ENCODE data around the gene CACNG3. TPM values are rescaled to one million over a fixed set of nuclear protein-coding genes. Genes with fewer than 3 reads are reported as not detected.

The CACNG3 gene
- polyA plus RNA-seq, 6 donors from 2014 or later: not detected

- H3K4me3 Mint-ChIP-seq: no peak overlapping the region
- no peaks in the 10 kb centered on the region for H3K4me1 Mint-ChIP-seq
- peaks cover 0 to 2% (median 0%) of the 10 kb centered on the region in 7 donors for H3K9me3 Mint-ChIP-seq
- peaks cover 0 to 8% of the 10 kb centered on the region in 2 donors for H3K36me3 Mint-ChIP-seq
- peaks cover 0 to 30% (median 24%) of the 10 kb centered on the region in 3 donors for H3K27me3 Mint-ChIP-seq
- ATAC-seq (ENCODE audit: low read depth in 2 of 2) (no peak), DNase-seq (no peak)
- H3K27ac Mint-ChIP-seq: no peak overlapping the region
Observed at GRCh38 chr16:24348545-24349290, 92.6 kb downstream of the CACNG3 start.

GRCh38 chr16:24349320-24349719 lies 93.2 kb downstream of the CACNG3 start:
- Mint-ChIP-seq H3K27me3 (peaks cover 0 to 33% (median 30%) of the 10 kb centered on the region in 3 donors), H3K4me1 (no peaks in the 10 kb centered on the region), H3K27ac (no peak overlapping the region), H3K9me3 (peaks cover 0 to 2% (median 0%) of the 10 kb centered on the region in 7 donors), H3K4me3 (no peak overlapping the region), H3K36me3 (peaks cover 0 to 8% of the 10 kb centered on the region in 2 donors)
- DNase-seq (no peak), ATAC-seq (ENCODE audit: low read depth in 2 of 2) (no peak)

GRCh38 chr16:24352746-24353145 lies 96.6 kb downstream of the CACNG3 start:
- H3K27me3 Mint-ChIP-seq: peaks cover 10 to 41% (median 32%) of the 10 kb centered on the region in 3 donors
- no peak for DNase-seq
- no peaks in the 10 kb centered on the region for H3K4me1 Mint-ChIP-seq
- H3K27ac Mint-ChIP-seq: no peak overlapping the region
- H3K36me3 Mint-ChIP-seq: peaks cover 0 to 8% of the 10 kb centered on the region in 2 donors
- H3K4me3 Mint-ChIP-seq: no peak overlapping the region
- H3K9me3 Mint-ChIP-seq: peaks cover 0 to 4% (median 0%) of the 10 kb centered on the region in 7 donors
- no peak for ATAC-seq (ENCODE audit: low read depth in 2 of 2)

GRCh38 chr16:24353622-24354021 lies 97.5 kb downstream of the CACNG3 start:
- Mint-ChIP-seq H3K36me3 (peaks cover 0 to 8% of the 10 kb centered on the region in 2 donors), H3K4me3 (no peak overlapping the region), H3K9me3 (peaks cover 0 to 6% (median 0%) of the 10 kb centered on the region in 7 donors), H3K27me3 (peaks cover 11 to 41% (median 32%) of the 10 kb centered on the region in 3 donors), H3K4me1 (no peaks in the 10 kb centered on the region), H3K27ac (no peak overlapping the region)
- DNase-seq: no peak
- no peak for ATAC-seq (ENCODE audit: low read depth in 2 of 2)

GRCh38 chr16:24357511-24357910 lies 101.4 kb downstream of the CACNG3 start:
- H3K27ac Mint-ChIP-seq: peak overlapping the region in 2 of 6 donors; percentile 45 to 51
- peaks cover 0 to 4% of the 10 kb centered on the region in 2 donors for H3K36me3 Mint-ChIP-seq
- ATAC-seq (ENCODE audit: low read depth in 2 of 2) (no peak), DNase-seq (no peak)
- H3K4me1 Mint-ChIP-seq: no peaks in the 10 kb centered on the region
- H3K27me3 Mint-ChIP-seq: peaks cover 21 to 41% (median 39%) of the 10 kb centered on the region in 3 donors
- no peak overlapping the region for H3K4me3 Mint-ChIP-seq
- H3K9me3 Mint-ChIP-seq: peaks cover 0 to 6% (median 0%) of the 10 kb centered on the region in 7 donors

GRCh38 chr16:24358117-24358516 lies 102.0 kb downstream of the CACNG3 start:
- ATAC-seq (ENCODE audit: low read depth in 2 of 2) (no peak), DNase-seq (no peak)
- H3K27me3 Mint-ChIP-seq: peaks cover 21 to 43% (median 37%) of the 10 kb centered on the region in 3 donors
- no peaks in the 10 kb centered on the region for H3K4me1 Mint-ChIP-seq
- H3K27ac Mint-ChIP-seq: no peak overlapping the region
- H3K9me3 Mint-ChIP-seq: peaks cover 0 to 6% (median 2%) of the 10 kb centered on the region in 7 donors
- peaks cover 0 to 4% of the 10 kb centered on the region in 2 donors for H3K36me3 Mint-ChIP-seq
- no peak overlapping the region for H3K4me3 Mint-ChIP-seq

- Mint-ChIP-seq H3K4me3 (no peak overlapping the region), H3K4me1 (no peaks in the 10 kb centered on the region), H3K36me3 (peaks cover 0 to 4% of the 10 kb centered on the region in 2 donors), H3K27ac (no peak overlapping the region), H3K27me3 (peaks cover 21 to 41% (median 32%) of the 10 kb centered on the region in 3 donors), H3K9me3 (peaks cover 0 to 6% (median 2%) of the 10 kb centered on the region in 7 donors)
- DNase-seq: no peak
- no peak for ATAC-seq (ENCODE audit: low read depth in 2 of 2)
Observed at GRCh38 chr16:24359490-24359889, 103.4 kb downstream of the CACNG3 start.

- no peaks in the 10 kb centered on the region for H3K4me1 Mint-ChIP-seq
- peaks cover 0 to 6% (median 2%) of the 10 kb centered on the region in 7 donors for H3K9me3 Mint-ChIP-seq
- H3K36me3 Mint-ChIP-seq: peaks cover 0 to 4% of the 10 kb centered on the region in 2 donors
- no peak overlapping the region for H3K4me3 Mint-ChIP-seq
- H3K27ac Mint-ChIP-seq: no peak overlapping the region
- ATAC-seq (ENCODE audit: low read depth in 2 of 2) (no peak), DNase-seq (no peak)
- peaks cover 15 to 40% (median 31%) of the 10 kb centered on the region in 3 donors for H3K27me3 Mint-ChIP-seq
Observed at GRCh38 chr16:24360936-24361335, 104.8 kb downstream of the CACNG3 start.

- Mint-ChIP-seq H3K4me3 (no peak overlapping the region), H3K36me3 (peaks cover 0 to 4% of the 10 kb centered on the region in 2 donors), H3K4me1 (no peaks in the 10 kb centered on the region), H3K9me3 (peaks cover 0 to 4% (median 3%) of the 10 kb centered on the region in 7 donors), H3K27me3 (peaks cover 9 to 58% (median 51%) of the 10 kb centered on the region in 3 donors), H3K27ac (no peak overlapping the region)
- DNase-seq (no peak), ATAC-seq (ENCODE audit: low read depth in 2 of 2) (no peak)
Observed at GRCh38 chr16:24364596-24364995, 108.5 kb downstream of the CACNG3 start.

GRCh38 chr16:24367186-24367710 lies 111.1 kb downstream of the CACNG3 start:
- no peaks in the 10 kb centered on the region for H3K4me1 Mint-ChIP-seq
- no peak overlapping the region for H3K4me3 Mint-ChIP-seq
- ATAC-seq (ENCODE audit: low read depth in 2 of 2) (no peak), DNase-seq (no peak)
- peaks cover 6 to 23% (median 9%) of the 10 kb centered on the region in 7 donors for H3K9me3 Mint-ChIP-seq
- H3K36me3 Mint-ChIP-seq: peaks cover 0 to 8% of the 10 kb centered on the region in 2 donors
- peaks cover 0 to 38% (median 34%) of the 10 kb centered on the region in 3 donors for H3K27me3 Mint-ChIP-seq
- H3K27ac Mint-ChIP-seq: no peak overlapping the region

GRCh38 chr16:24372824-24373223 lies 116.7 kb downstream of the CACNG3 start:
- H3K4me3 Mint-ChIP-seq: no peak overlapping the region
- H3K9me3 Mint-ChIP-seq: peaks cover 12 to 34% (median 16%) of the 10 kb centered on the region in 7 donors
- H3K27ac Mint-ChIP-seq: no peak overlapping the region
- ATAC-seq (ENCODE audit: low read depth in 2 of 2) (no peak), DNase-seq (no peak)
- no peaks in the 10 kb centered on the region for H3K4me1 Mint-ChIP-seq
- H3K36me3 Mint-ChIP-seq: peaks cover 0 to 17% of the 10 kb centered on the region in 2 donors
- peaks cover 0 to 22% (median 12%) of the 10 kb centered on the region in 3 donors for H3K27me3 Mint-ChIP-seq

GRCh38 chr16:24378999-24379398 lies 122.9 kb downstream of the CACNG3 start:
- peaks cover 20 to 63% (median 40%) of the 10 kb centered on the region in 7 donors for H3K9me3 Mint-ChIP-seq

GRCh38 chr16:24381470-24382118 lies 125.5 kb downstream of the CACNG3 start:
- no peak for DNase-seq
- Mint-ChIP-seq H3K4me1 (no peaks in the 10 kb centered on the region), H3K9me3 (peaks cover 20 to 63% (median 37%) of the 10 kb centered on the region in 7 donors), H3K36me3 (peaks cover 0 to 29% of the 10 kb centered on the region in 2 donors), H3K27ac (no peak overlapping the region), H3K4me3 (no peak overlapping the region), H3K27me3 (peaks cover 0 to 28% (median 8%) of the 10 kb centered on the region in 3 donors)
- no peak for ATAC-seq (ENCODE audit: low read depth in 2 of 2)

More at GRCh38 chr16:24378999-24379398, 122.9 kb downstream of the CACNG3 start:
- H3K27ac Mint-ChIP-seq: no peak overlapping the region
- H3K4me1 Mint-ChIP-seq: no peaks in the 10 kb centered on the region
- ATAC-seq (ENCODE audit: low read depth in 2 of 2): no peak
- DNase-seq: no peak
- H3K4me3 Mint-ChIP-seq: no peak overlapping the region
- H3K27me3 Mint-ChIP-seq: peaks cover 0 to 18% (median 8%) of the 10 kb centered on the region in 3 donors
- H3K36me3 Mint-ChIP-seq: peaks cover 0 to 29% of the 10 kb centered on the region in 2 donors

All from naive B cell (primary cell).